ENCODE results near the gene BNC2.

Gene BNC2

DNA sequence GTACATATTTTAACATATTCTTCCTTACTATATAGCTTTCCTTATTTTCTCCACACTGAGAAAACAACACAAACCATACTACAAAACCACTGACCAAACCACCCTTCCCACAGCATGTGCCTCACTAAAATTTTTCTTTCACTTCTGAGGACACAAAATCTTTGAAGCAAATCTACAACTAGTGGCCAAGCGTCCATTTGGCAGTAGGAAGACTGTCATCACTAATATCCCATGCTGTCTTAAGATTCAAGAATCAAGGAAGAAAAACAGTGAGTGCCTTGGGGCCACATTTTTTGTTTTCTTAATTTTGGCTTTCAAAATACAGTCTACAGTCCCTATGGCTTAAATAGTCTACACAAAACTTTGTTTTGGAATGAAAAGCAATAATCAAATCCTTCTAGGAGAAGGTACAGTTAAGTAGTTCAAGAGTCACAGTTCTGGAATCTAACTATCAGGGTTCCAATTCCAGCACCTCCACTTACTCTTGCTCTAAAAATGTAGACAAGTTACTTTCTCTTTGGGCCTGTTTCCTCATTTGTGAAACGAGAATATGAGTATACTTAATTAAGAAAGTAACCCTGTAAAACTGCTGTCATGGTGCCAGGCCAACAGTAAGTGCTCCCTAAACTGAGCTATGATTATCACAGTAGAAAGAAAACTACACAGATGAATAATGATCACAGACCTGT, 227.9 kb downstream of the BNC2 start:
- DNase-seq (ENCODE audit: low read depth) = no peak
- TF ChIP-seq, protein P1, sequence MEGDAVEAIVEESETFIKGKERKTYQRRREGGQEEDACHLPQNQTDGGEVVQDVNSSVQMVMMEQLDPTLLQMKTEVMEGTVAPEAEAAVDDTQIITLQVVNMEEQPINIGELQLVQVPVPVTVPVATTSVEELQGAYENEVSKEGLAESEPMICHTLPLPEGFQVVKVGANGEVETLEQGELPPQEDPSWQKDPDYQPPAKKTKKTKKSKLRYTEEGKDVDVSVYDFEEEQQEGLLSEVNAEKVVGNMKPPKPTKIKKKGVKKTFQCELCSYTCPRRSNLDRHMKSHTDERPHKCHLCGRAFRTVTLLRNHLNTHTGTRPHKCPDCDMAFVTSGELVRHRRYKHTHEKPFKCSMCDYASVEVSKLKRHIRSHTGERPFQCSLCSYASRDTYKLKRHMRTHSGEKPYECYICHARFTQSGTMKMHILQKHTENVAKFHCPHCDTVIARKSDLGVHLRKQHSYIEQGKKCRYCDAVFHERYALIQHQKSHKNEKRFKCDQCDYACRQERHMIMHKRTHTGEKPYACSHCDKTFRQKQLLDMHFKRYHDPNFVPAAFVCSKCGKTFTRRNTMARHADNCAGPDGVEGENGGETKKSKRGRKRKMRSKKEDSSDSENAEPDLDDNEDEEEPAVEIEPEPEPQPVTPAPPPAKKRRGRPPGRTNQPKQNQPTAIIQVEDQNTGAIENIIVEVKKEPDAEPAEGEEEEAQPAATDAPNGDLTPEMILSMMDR (IDR thresholded peaks at IDR 0.05; ENCODE audit: insufficient read depth, low read depth, low read length, missing control alignments) = no peak
- no peak overlapping the region for H3K4me3 ChIP-seq (ENCODE audit: low read depth, low read length)

DNA sequence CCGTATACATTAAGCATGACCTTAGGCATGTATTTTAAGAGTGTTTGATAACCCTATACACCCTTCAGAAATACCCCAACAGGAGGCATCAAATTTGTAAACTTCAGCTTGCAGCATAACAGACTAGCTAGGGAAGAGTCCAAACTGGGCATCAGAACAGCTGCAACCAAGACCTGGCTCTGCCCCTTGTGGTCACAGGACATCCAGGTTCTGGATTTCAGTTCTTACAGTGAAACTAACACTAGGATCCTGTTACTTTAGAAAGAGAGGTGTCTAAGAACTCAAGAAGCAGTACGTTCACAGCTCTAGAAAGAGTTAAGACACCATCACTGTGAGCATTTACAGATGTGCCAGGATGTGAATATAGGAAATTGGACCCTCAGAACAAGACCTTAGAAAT, 229.8 kb downstream of the BNC2 start:
- TF ChIP-seq, protein P1 (IDR thresholded peaks at IDR 0.05; ENCODE audit: insufficient read depth, low read depth, low read length, missing control alignments) = no peak
- no peak for DNase-seq (ENCODE audit: low read depth)
- H3K4me3 ChIP-seq (ENCODE audit: low read depth, low read length) = no peak overlapping the region

DNA sequence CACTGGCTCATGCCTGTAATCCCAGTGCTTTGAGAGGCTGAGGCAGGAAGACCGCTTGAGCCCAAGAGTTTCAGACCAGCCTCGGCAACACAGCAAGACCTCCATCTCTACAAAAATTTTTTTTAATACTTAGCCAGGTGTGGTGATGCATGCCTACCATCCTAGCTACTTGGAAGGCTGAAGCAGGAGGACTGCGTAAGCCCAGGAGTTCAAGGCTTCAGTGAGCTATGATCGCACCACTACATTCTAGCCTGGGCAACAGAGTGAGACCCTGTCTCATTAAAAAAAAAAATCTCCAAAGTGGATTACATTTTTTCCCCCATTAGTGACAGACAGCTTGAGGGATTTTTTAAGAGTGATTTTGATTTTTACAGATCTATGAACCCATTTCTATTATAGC, 230.8 kb downstream of the BNC2 start:
- H3K4me3 ChIP-seq (ENCODE audit: low read depth, low read length) = no peak overlapping the region
- no peak for DNase-seq (ENCODE audit: low read depth)
- TF ChIP-seq, protein P1 (IDR thresholded peaks at IDR 0.05; ENCODE audit: insufficient read depth, low read depth, low read length, missing control alignments) = no peak

DNA sequence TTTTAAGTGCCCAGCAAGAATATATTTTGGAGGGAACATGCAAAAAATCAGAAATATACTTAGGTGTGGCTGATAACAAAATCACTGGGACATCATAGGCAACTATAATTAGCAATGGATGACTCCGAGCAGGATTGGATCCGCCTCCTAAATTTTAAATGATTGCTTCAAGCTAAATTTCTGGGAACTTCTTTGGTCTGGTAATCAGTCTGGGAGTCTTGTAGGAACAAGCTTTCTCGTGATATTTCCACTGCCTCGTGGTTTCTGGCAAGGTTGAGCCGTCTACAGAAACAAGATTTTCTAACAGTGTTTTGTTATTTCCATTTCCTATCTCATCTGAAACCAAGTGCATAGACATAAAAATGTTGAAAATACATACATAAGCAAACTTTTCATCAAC, 232.6 kb downstream of the BNC2 start:
- H3K4me3 ChIP-seq (ENCODE audit: low read depth, low read length) = no peak overlapping the region
- TF ChIP-seq, protein P1 (IDR thresholded peaks at IDR 0.05; ENCODE audit: insufficient read depth, low read depth, low read length, missing control alignments) = no peak
- DNase-seq (ENCODE audit: low read depth) = no peak

DNA sequence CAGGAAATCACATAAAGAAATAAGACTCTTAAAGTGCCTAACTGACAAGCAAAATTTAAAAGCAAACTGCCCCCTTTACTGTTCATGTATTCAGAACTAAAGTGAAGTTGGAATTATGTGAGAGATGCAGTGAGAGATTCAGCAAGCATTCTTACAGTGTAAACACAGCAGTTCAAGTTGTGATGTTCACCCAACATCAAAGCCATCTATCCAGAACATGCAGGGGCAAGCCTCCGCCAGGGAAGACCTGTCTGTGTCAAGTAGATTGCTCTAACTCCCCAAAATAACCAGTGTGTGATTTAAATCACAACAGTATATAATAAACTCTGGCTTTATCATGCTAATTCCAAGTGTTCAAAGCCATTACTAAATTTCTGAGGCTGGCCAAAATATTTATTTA, 233.3 kb downstream of the BNC2 start:
- TF ChIP-seq, protein P1 (IDR thresholded peaks at IDR 0.05; ENCODE audit: insufficient read depth, low read depth, low read length, missing control alignments) = no peak
- no peak overlapping the region for H3K4me3 ChIP-seq (ENCODE audit: low read depth, low read length)

DNA sequence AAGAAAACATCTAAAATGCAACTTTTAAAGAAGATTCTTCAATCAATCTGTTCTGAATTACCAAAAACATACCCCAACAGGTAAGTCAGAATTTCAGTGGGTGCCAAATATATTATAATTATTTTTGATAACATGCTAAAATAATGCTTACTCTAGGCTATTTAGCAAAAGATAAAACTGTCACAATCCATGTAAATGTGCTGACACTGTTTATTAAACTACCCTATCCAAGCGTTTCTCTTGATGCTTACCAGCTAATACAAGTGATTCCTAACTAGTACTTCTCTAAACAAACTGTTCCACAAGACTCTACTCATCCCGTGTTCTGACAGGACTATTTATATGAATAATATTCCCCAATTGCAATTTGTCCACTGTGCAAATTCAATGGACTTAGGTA, 236.7 kb downstream of the BNC2 start:
- TF ChIP-seq, protein P1 (IDR thresholded peaks at IDR 0.05; ENCODE audit: insufficient read depth, low read depth, low read length, missing control alignments) = no peak
- H3K4me3 ChIP-seq (ENCODE audit: low read depth, low read length) = no peak overlapping the region
- no peak for DNase-seq (ENCODE audit: low read depth)

More for the DNA sequence above, 233.3 kb downstream of the BNC2 start:
- DNase-seq (ENCODE audit: low read depth) = no peak

DNA sequence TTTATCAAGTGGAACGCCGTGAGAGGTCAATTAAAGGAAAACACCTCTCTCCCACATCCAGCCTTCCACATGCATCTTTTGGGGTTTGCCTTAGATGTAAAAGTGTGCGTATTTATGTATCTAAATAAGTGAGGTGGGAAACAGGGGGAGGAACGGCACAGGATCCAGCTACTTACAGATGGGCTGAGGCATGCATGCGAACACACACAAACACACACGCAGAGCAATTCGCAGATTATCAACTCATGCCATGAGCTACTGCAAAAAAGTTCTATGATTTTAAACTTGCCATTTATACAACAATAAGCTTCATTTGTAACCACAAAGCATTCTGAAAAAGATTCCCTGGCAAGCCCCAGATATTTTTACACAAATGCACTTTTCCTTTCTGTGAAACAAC, 242.1 kb downstream of the BNC2 start:
- no peak for DNase-seq (ENCODE audit: low read depth)
- no peak overlapping the region for H3K4me3 ChIP-seq (ENCODE audit: low read depth, low read length)
- TF ChIP-seq, protein P1 (IDR thresholded peaks at IDR 0.05; ENCODE audit: insufficient read depth, low read depth, low read length, missing control alignments) = no peak

Data from GM12865 (cell line).